RWPE1 (cell line): ENCODE results near the gene RERE.
"Not testable (repeated sequence)": the region's sequence is repeated elsewhere in the genome, so short reads cannot be mapped to it uniquely, and the experiment has no call there.

ENCODE experiments used
- CTCF ChIA-PET: fragments of 350-600 bp; sonication (Branson Sonifier 250); formaldehyde crosslinking; extraction: SDS; loops from one replicate; lab custom pipeline; 2021; lab: Yijun Ruan, JAX
- POLR2A ChIA-PET: fragments of 400-600 bp; formaldehyde crosslinking; extraction: SDS; loops from one replicate; lab custom pipeline; 2020; ENCODE audit warnings: antibody characterized with exemption; ENCODE audit not compliant: low non-redundant PET; lab: Yijun Ruan, JAX
- DNase-seq: peaks from one replicate; pipeline ENCODE4 v3.0.0; 2012; ENCODE audit warnings: low spot score
- H3K27ac ChIP-seq: fragments of 450-650 bp; 2 replicates; pipeline ENCODE4 v1.5.1; 2017
- TF ChIP-seq, protein P1 (sequence below): fragments of 450-650 bp; conservative IDR thresholded peaks from 2 replicates; pipeline ENCODE4 v1.5.1; 2017; ENCODE audit warnings: low read depth, mild to moderate bottlenecking

RERE gene

DNA sequence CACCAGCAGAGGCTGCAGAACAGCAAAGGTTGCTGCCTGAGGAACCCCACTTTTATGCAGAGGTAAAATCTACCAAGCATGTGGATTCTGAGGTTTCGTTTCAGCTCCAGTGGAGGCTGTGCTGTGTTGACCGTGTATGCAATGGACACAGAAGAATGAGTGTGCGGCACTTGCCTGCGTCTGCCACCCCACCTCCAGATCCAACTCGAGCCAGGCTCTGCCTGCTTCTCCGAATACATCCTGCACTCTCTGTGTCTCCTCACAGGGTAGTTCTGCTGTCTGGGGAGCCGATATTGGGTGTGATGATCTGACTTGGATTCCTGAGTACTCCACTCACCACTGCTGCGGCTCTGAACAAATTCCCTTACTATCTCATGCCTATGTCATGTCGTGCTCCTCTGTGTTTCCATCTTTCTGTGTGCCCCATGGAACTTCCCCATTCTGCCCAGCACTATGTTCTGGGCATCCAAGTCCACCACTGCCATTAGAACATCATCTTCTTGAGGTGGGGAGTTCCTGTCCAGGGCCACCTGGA is 369.8 kb downstream of the RERE start:
- ChIA-PET CTCF (no interaction called here), POLR2A (no interaction called here)
- no peak overlapping the region for H3K27ac ChIP-seq
- TF ChIP-seq, protein P1, sequence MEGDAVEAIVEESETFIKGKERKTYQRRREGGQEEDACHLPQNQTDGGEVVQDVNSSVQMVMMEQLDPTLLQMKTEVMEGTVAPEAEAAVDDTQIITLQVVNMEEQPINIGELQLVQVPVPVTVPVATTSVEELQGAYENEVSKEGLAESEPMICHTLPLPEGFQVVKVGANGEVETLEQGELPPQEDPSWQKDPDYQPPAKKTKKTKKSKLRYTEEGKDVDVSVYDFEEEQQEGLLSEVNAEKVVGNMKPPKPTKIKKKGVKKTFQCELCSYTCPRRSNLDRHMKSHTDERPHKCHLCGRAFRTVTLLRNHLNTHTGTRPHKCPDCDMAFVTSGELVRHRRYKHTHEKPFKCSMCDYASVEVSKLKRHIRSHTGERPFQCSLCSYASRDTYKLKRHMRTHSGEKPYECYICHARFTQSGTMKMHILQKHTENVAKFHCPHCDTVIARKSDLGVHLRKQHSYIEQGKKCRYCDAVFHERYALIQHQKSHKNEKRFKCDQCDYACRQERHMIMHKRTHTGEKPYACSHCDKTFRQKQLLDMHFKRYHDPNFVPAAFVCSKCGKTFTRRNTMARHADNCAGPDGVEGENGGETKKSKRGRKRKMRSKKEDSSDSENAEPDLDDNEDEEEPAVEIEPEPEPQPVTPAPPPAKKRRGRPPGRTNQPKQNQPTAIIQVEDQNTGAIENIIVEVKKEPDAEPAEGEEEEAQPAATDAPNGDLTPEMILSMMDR, result no peak
- DNase-seq, result no peak

DNA sequence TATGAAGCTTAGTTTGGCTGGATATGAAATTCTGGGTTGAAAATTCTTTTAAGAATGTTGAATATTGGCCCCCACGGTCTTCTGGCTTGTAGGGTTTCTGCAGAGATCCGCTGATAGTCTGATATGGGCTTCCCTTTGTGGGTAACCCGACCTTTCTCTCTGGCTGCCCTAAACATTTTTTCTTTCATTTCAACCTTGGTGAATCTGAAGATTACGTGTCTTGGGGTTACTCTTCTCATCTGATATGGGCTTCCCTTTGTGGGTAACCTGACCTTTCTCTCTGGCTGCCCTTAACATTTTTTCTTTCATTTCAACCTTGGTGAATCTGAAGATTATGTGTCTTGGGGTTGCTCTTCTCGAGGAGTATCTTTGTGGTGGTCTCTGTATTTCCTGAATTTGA is 371.3 kb downstream of the RERE start:
- CTCF ChIA-PET, H3K27ac ChIP-seq, DNase-seq, POLR2A ChIA-PET: not testable (repeated sequence)

DNA sequence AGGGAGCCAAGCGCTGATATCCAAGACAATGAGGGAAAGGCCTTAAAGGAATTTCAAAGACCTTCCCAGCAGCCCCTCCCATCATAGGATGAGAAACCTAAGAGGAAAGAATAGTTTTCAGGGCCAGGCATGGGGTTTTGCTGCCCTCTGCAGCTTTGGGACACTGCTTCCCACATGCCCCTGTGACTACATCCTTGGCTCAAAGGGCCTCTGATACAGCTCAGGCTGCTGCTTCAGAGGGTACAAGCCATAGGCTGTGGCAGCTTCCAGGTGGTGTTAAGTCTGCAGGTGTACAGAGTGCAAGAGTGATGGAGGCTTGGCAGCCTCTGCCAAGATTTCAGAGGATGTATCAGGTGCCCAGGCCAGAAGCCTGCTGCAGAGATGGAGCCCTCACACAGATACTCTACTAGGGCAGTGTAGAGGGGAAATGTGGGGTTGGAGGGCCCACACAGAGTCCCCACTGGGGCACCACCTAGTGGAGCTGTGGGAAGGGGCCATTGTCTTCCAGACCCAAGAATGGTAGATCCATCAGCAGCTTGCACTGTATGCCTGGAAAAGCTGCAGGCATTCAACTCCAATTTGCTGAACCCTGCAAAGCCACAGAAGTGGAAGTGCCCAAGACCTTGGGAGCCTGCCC is 373.8 kb downstream of the RERE start:
- no peak for DNase-seq
- ChIA-PET CTCF (interaction anchor here (0.6 to 0.8 kb wide), 3 partner anchors 13 to 27 kb away, joined by 3 to 4 read pairs (median 3); no protein-coding TSS in a partner anchor), POLR2A (no interaction called here)
- TF ChIP-seq, protein P1, result no peak
- H3K27ac ChIP-seq, result no peak overlapping the region

DNA sequence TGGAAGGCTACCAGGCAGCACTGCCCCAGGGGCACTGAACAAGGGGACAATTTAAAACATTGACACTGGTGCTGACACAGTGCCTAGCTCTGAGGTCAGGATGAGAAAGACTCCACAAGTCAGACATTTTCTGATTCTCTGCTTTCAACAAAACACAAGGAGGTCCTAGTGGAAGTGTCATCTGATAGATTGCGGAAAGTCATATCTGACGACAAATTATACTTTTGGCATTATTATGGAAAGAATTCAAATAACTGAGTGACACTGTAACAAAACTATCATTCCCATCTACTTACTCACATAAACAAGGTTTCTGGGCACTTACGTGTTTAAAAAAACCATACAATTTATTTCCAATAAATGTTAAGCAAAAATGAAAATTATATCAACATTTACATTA is 376.0 kb downstream of the RERE start:
- POLR2A ChIA-PET, result no interaction called here
- CTCF ChIA-PET, result interaction anchor here (0.6 kb wide), 2 partner anchors 33 to 80 kb away, joined by 3 read pairs; no protein-coding TSS in a partner anchor
- DNase-seq, result no peak
- TF ChIP-seq, protein P1, result no peak
- no peak overlapping the region for H3K27ac ChIP-seq

DNA sequence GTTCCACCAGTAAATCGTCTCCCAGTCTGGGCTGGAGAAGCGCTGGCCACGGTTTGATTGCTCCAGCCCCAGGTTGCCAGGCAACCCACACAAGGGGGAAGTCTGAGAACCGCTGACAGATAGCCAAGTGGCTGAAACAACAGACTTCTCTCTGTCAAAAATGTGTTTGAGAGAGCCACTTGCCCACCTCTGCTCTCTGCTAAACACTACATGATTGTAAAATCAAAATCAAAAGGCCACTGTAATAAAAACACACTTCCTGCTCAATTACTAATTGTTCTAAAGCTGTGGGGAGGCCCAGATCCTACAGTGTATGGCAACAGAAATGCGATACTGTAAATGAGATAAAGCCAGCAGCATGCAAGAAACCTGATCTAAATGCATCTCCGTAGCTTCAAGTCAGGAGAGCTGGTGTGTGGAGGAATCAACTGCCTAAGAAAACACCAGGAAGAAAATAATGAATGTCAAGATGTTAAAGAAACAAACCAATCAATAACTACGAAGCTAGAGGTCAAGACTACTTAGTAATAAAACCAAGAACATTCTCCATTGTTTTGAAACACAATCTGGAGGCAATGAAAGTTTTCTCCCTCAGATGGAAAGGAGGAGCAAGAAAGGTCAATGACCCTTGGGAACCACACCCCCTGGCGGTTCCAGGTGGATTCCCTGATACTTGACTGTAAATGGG is 378.3 kb downstream of the RERE start:
- POLR2A ChIA-PET, result interaction anchor here (0.6 kb wide), 1 partner anchor 227 kb away, joined by 3 read pairs; no protein-coding TSS in a partner anchor
- CTCF ChIA-PET, result interaction anchor here (0.7 kb wide), 1 partner anchor 18 kb away, joined by 3 read pairs; no protein-coding TSS in a partner anchor
- H3K27ac ChIP-seq, result no peak overlapping the region
- DNase-seq, result peak; percentile 36
- TF ChIP-seq, protein P1, result no peak

DNA sequence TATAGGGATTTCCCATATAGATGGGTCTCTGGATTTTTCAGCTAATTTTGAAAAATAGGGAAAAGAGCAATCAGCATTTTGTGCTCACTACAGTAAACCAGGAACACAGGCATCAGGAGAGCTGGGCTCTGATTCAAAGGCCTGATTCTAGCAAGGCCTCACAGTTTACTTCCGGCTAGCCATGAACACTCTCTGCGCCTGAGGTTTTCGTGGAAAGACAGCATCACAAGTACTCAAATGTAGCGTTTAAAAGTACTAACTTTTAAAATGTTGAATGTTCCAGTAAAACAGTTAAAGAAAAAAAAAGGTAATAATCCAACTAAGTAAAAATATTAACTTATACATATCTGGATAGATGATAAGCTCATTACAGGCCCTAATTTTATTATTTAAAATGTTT is 379.0 kb downstream of the RERE start:
- POLR2A ChIA-PET, result no interaction called here
- TF ChIP-seq, protein P1, result no peak
- no peak overlapping the region for H3K27ac ChIP-seq
- CTCF ChIA-PET, result interaction anchor here (0.7 kb wide), 1 partner anchor 293 kb away, joined by 3 read pairs; no protein-coding TSS in a partner anchor
- DNase-seq, result no peak

DNA sequence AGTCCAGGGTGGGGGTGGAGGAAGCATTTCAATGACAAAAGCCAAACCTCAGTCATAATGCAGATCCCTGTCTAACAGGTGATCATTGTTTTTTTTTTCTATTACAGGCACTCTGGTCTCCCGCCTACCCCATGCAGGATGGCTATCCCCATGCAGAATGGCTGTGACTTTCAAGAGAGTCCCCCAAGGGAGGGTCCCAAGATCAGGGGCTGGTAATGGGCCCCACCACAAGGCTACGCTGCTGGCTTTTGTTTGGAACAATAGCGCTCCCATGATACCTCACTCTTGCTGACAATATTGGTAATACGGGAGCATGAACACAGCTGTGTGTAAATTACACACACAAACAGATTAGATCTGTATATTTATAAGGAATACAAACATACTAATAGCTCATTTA is 380.1 kb downstream of the RERE start:
- no peak overlapping the region for H3K27ac ChIP-seq
- POLR2A ChIA-PET, result no interaction called here
- TF ChIP-seq, protein P1, result no peak
- CTCF ChIA-PET, result interaction anchor here (0.8 kb wide), 1 partner anchor 24 kb away, joined by 4 read pairs; no protein-coding TSS in a partner anchor
- no peak for DNase-seq
